HepG2 (cell line): ENCODE measurements around the gene ALKBH5. TPM values are rescaled to one million over a fixed set of nuclear protein-coding genes. Genes with fewer than 3 reads are reported as not detected.
A peak's percentile ranks its signal among the peaks of the same experiment; 100 is the strongest.

Experiments
- AHDC1 ChIP-seq: sonication (generic); formaldehyde crosslinking; IDR thresholded peaks from 2 replicates; pipeline ENCODE4 v1.5.1; 2020; ENCODE audit warnings: mild to moderate bottlenecking, missing genetic modification reagents, borderline replicate concordance
- HNF4G ChIP-seq, 2 experiments: sonication (generic) in 1 of 2; formaldehyde crosslinking in 1 of 2; IDR thresholded peaks; 2 replicates each; pipeline versions ENCODE4 v1.4.0 to v1.6.1; 2011 to 2020; ENCODE audit warnings: borderline replicate concordance in 2 of 2, low read depth in 2 of 2, mild to moderate bottlenecking in 2 of 2, low read length in 1 of 2, missing genetic modification reagents in 1 of 2, moderate library complexity in 1 of 2
- HOXA9 ChIP-seq: sonication (generic); formaldehyde crosslinking; IDR thresholded peaks from 2 replicates; pipeline ENCODE4 v1.8.1; 2022; ENCODE audit warnings: missing genetic modification reagents, mild to moderate bottlenecking, moderate library complexity, borderline replicate concordance
- LRRFIP1 ChIP-seq: sonication (generic); formaldehyde crosslinking; conservative IDR thresholded peaks from 2 replicates; pipeline ENCODE4 v1.4.0; 2020; ENCODE audit warnings: missing genetic modification reagents
- MED8 ChIP-seq: sonication (generic); formaldehyde crosslinking; IDR thresholded peaks from 2 replicates; pipeline ENCODE4 v1.8.1; 2023; ENCODE audit warnings: mild to moderate bottlenecking, missing genetic modification reagents; ENCODE audit not compliant: insufficient replicate concordance
- MZF1 ChIP-seq: sonication (generic); formaldehyde crosslinking; IDR thresholded peaks from 2 replicates; pipeline ENCODE4 v1.8.1; 2023; ENCODE audit warnings: mild to moderate bottlenecking, missing genetic modification reagents, borderline replicate concordance
- TMF1 ChIP-seq: sonication (generic); formaldehyde crosslinking; IDR thresholded peaks from 2 replicates; pipeline ENCODE4 v1.8.1; 2022; ENCODE audit warnings: low read depth, missing genetic modification reagents
- ZNF530 ChIP-seq: sonication (generic); formaldehyde crosslinking; IDR thresholded peaks from 2 replicates; pipeline ENCODE4 v1.5.0; 2020; ENCODE audit warnings: low read depth, mild to moderate bottlenecking, missing genetic modification reagents
- ZNF678 ChIP-seq: sonication (generic); formaldehyde crosslinking; IDR thresholded peaks from 2 replicates; pipeline ENCODE4 v1.4.0; 2020; ENCODE audit warnings: mild to moderate bottlenecking, missing genetic modification reagents
- polyA plus RNA-seq, 8 experiments: library from polyadenylated mRNA; depleted of rRNA in 3 of 8; stranded (reverse) in 7 of 8; unstranded in 1 of 8; fragments of >200 nt; fragmentation: Illumina TruSeq in 4 of 8; extraction: Trizol in 4 of 8; gene quantifications; 2 replicates each; pipeline versions ENCODE4 v1.2.1 to v1.2.3, GENCODE V29; 2011 to 2016; ENCODE audit warnings: low read depth in 4 of 8, missing spikeins in 1 of 8, mixed read lengths in 1 of 8; ENCODE audit not compliant: insufficient read depth in 1 of 8
- total RNA-seq, 5 experiments: library from RNA; depleted of rRNA; stranded (reverse); fragments of >200 nt; fragmentation: Illumina TruSeq; extraction: Trizol; gene quantifications; 2 replicates each; pipeline ENCODE4 v1.2.3, GENCODE V29; 2016; ENCODE audit warnings: low read depth in 1 of 5
- TF ChIP-seq, protein P1 (sequence below): sonication (generic); IDR thresholded peaks from 2 replicates; pipeline ENCODE4 v1.6.1; 2016; ENCODE audit warnings: low read depth, borderline replicate concordance
- TF ChIP-seq, protein P2 (sequence below), 2 experiments: sonication (generic) in 1 of 2; formaldehyde crosslinking in 1 of 2; IDR thresholded peaks; 2 replicates each; pipeline versions ENCODE4 v1.4.0 to v1.6.1; 2016 to 2020; ENCODE audit warnings: borderline replicate concordance in 1 of 2, low read depth in 1 of 2, mild to moderate bottlenecking in 1 of 2, missing genetic modification reagents in 1 of 2
- TF ChIP-seq, protein P3 (sequence below): sonication (generic); formaldehyde crosslinking; IDR thresholded peaks from 2 replicates; pipeline ENCODE4 v1.5.1; 2020; ENCODE audit warnings: missing genetic modification reagents, mild to moderate bottlenecking, borderline replicate concordance

The ALKBH5 gene
- total and polyA plus RNA-seq, 2 of the 13 experiments (the other 11 are each of a cell fraction or from before 2014, with no cell fraction given): 68.9 to 76.9 TPM

DNA sequence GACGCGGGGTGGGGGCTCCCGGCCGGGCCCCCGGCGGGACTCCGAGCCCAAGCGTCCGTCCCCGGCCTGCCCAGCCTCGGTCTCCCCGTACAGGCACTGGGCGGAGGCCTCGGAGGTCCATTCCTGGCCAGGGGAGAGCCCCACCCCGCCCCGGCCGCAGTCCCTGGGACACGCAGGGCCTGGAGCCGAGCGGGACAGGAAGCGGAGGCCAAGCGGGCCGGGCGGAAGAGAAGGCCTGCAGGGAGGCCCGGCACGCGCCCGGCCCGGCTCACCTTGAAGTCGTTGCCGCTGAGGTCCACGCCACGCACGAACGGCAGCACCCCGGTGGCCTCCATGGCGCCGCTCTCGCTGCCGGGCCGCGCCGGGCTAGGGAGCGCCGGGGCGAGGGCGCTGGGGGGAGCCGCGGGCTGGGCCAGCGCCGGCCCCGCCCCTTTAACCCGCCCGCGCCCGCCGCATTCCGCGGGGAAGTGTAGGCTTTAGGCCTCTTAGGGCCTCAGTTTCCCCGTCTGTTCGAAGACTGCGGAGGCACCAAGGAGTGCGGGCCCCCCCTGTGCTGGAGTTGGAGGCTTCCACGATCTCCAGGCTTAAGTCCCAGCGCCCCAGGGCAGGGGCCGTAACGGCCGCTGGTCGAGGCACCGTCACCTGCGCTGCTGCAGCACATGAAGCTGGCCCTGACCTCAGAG, 74.9 kb downstream of the ALKBH5 start, which contains the start of gene FLII (continued):
- no peak for TF ChIP-seq LRRFIP1
- TF ChIP-seq MZF1 (CRISPR knock-in tag): no peak
- no peak for TF ChIP-seq ZNF530 (CRISPR knock-in tag)
- TF ChIP-seq, protein P1, sequence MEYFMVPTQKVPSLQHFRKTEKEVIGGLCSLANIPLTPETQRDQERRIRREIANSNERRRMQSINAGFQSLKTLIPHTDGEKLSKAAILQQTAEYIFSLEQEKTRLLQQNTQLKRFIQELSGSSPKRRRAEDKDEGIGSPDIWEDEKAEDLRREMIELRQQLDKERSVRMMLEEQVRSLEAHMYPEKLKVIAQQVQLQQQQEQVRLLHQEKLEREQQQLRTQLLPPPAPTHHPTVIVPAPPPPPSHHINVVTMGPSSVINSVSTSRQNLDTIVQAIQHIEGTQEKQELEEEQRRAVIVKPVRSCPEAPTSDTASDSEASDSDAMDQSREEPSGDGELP: no peak
- TF ChIP-seq MED8 (CRISPR knock-in tag): no peak
- peak; percentile 61; the same call in 1 of the 2 replicates for TF ChIP-seq TMF1 (CRISPR knock-in tag)
- 0 out of 2 replicates have a peak, but pooled peaks have one; percentile 14 for TF ChIP-seq AHDC1 (CRISPR knock-in tag)
- peak; percentile 31; the same call in 1 of the 2 replicates for TF ChIP-seq HOXA9 (CRISPR knock-in tag)
- TF ChIP-seq, protein P2, sequence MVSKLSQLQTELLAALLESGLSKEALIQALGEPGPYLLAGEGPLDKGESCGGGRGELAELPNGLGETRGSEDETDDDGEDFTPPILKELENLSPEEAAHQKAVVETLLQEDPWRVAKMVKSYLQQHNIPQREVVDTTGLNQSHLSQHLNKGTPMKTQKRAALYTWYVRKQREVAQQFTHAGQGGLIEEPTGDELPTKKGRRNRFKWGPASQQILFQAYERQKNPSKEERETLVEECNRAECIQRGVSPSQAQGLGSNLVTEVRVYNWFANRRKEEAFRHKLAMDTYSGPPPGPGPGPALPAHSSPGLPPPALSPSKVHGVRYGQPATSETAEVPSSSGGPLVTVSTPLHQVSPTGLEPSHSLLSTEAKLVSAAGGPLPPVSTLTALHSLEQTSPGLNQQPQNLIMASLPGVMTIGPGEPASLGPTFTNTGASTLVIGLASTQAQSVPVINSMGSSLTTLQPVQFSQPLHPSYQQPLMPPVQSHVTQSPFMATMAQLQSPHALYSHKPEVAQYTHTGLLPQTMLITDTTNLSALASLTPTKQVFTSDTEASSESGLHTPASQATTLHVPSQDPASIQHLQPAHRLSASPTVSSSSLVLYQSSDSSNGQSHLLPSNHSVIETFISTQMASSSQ (IDR thresholded peaks at IDR 0.05; ENCODE audit: low read depth): no peak
- TF ChIP-seq, protein P2 (CRISPR knock-in tag; IDR thresholded peaks at IDR 0.05; ENCODE audit: borderline replicate concordance): no peak
- TF ChIP-seq, protein P3, sequence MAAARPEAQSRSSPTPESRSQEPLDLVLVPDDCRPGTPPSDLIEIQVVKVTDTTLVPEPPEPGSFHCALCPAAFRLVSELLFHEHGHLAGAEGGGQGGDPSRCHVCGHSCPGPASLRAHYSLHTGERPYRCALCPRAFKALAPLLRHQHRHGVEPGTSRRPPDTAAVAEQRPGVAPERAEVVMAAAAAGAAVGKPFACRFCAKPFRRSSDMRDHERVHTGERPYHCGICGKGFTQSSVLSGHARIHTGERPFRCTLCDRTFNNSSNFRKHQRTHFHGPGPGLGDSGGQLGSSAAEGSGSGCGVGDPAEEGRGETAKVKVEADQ (CRISPR knock-in tag): peak; percentile 48; the same call in 1 of the 2 replicates
- no peak for TF ChIP-seq HNF4G (IDR thresholded peaks at IDR 0.05; ENCODE audit: borderline replicate concordance, low read depth, low read length)
- no peak for TF ChIP-seq HNF4G (CRISPR knock-in tag; IDR thresholded peaks at IDR 0.05; ENCODE audit: borderline replicate concordance, low read depth)
- no peak for TF ChIP-seq ZNF678 (CRISPR knock-in tag)
